Measurements from ENCODE around the gene WDR11. TPM values are rescaled to one million over a fixed set of nuclear protein-coding genes. Genes with fewer than 3 reads are reported as not detected.

The WDR11 gene
- polyA plus RNA-seq: 10 to 100 TPM; 17.4 to 22.3 TPM

- peaks cover 0 to 4% of the 10 kb centered on the region in 2 donors for H3K4me1 ChIP-seq (ENCODE audit: control insufficient read depth in 2 of 2, insufficient read depth in 2 of 2, low read length in 1 of 2)
- H3K27me3 ChIP-seq (ENCODE audit: control insufficient read depth in 1 of 2, insufficient read depth in 2 of 2, low read length in 2 of 2): no peaks in the 10 kb centered on the region
- H3K9me3 ChIP-seq (ENCODE audit: control insufficient read depth in 2 of 2, insufficient read depth in 1 of 2, low read depth in 1 of 2, low read length in 1 of 2): no peaks in the 10 kb centered on the region
- peak within 1 kb of the TSS; percentile 69 to 93 for H3K27ac ChIP-seq (ENCODE audit: low read depth in 2 of 2, low read length in 1 of 2)
- H3K36me3 ChIP-seq (ENCODE audit: control insufficient read depth in 2 of 2, insufficient read depth in 2 of 2, low read length in 1 of 2): no peaks in the 10 kb centered on the region
- 3 to 4% methylated on average over 45 of the region's 45 CpGs for WGBS, 2 donors
- H3K4me3 ChIP-seq (ENCODE audit: low read depth in 1 of 2, low read length in 2 of 2): peak within 1 kb of the TSS; percentile 91 to 97
Observed at GRCh38 chr10:120850911-120851865, at the start of gene WDR11. WDR11 (plus strand) TSS chr10:120851362; CDS start chr10:120851421, 59 bp downstream.

- 46 to 51% methylated on average over 3 of the region's 3 CpGs for WGBS, 2 donors
- Histone ChIP-seq H3K4me1 (ENCODE audit: control insufficient read depth in 2 of 2, insufficient read depth in 2 of 2, low read length in 1 of 2) (no peaks in the 10 kb centered on the region), H3K4me3 (ENCODE audit: low read depth in 1 of 2, low read length in 2 of 2) (no peak overlapping the region), H3K9me3 (ENCODE audit: control insufficient read depth in 2 of 2, insufficient read depth in 1 of 2, low read depth in 1 of 2, low read length in 1 of 2) (no peaks in the 10 kb centered on the region), H3K36me3 (ENCODE audit: control insufficient read depth in 2 of 2, insufficient read depth in 2 of 2, low read length in 1 of 2) (no peaks in the 10 kb centered on the region), H3K27ac (ENCODE audit: low read depth in 2 of 2, low read length in 1 of 2) (no peak overlapping the region), H3K27me3 (ENCODE audit: control insufficient read depth in 1 of 2, insufficient read depth in 2 of 2, low read length in 2 of 2) (peaks cover 0 to 2% of the 10 kb centered on the region in 2 donors)
Observed at GRCh38 chr10:120802935-120803334, 48.2 kb upstream of the WDR11 start.

GRCh38 chr10:120803972-120804371 lies 47.2 kb upstream of the WDR11 start:
- no peaks in the 10 kb centered on the region for H3K9me3 ChIP-seq (ENCODE audit: control insufficient read depth in 2 of 2, insufficient read depth in 1 of 2, low read depth in 1 of 2, low read length in 1 of 2)
- H3K27ac ChIP-seq (ENCODE audit: low read depth in 2 of 2, low read length in 1 of 2): no peak overlapping the region
- peaks cover 0 to 2% of the 10 kb centered on the region in 2 donors for H3K27me3 ChIP-seq (ENCODE audit: control insufficient read depth in 1 of 2, insufficient read depth in 2 of 2, low read length in 2 of 2)
- H3K4me3 ChIP-seq (ENCODE audit: low read depth in 1 of 2, low read length in 2 of 2): no peak overlapping the region
- no peaks in the 10 kb centered on the region for H3K4me1 ChIP-seq (ENCODE audit: control insufficient read depth in 2 of 2, insufficient read depth in 2 of 2, low read length in 1 of 2)
- WGBS, 2 donors: 81% methylated on average over 5 of the region's 5 CpGs
- no peaks in the 10 kb centered on the region for H3K36me3 ChIP-seq (ENCODE audit: control insufficient read depth in 2 of 2, insufficient read depth in 2 of 2, low read length in 1 of 2)

- H3K27me3 ChIP-seq (ENCODE audit: control insufficient read depth in 1 of 2, insufficient read depth in 2 of 2, low read length in 2 of 2): peaks cover 0 to 2% of the 10 kb centered on the region in 2 donors
- H3K27ac ChIP-seq (ENCODE audit: low read depth in 2 of 2, low read length in 1 of 2): no peak overlapping the region
- no peaks in the 10 kb centered on the region for H3K36me3 ChIP-seq (ENCODE audit: control insufficient read depth in 2 of 2, insufficient read depth in 2 of 2, low read length in 1 of 2)
- no peaks in the 10 kb centered on the region for H3K4me1 ChIP-seq (ENCODE audit: control insufficient read depth in 2 of 2, insufficient read depth in 2 of 2, low read length in 1 of 2)
- 82 to 83% methylated on average over 7 of the region's 7 CpGs for WGBS, 2 donors
- H3K9me3 ChIP-seq (ENCODE audit: control insufficient read depth in 2 of 2, insufficient read depth in 1 of 2, low read depth in 1 of 2, low read length in 1 of 2): no peaks in the 10 kb centered on the region
- H3K4me3 ChIP-seq (ENCODE audit: low read depth in 1 of 2, low read length in 2 of 2): no peak overlapping the region
Observed at GRCh38 chr10:120805014-120805812, 45.9 kb upstream of the WDR11 start.

GRCh38 chr10:120806081-120806480 lies 45.1 kb upstream of the WDR11 start:
- Histone ChIP-seq H3K27me3 (ENCODE audit: control insufficient read depth in 1 of 2, insufficient read depth in 2 of 2, low read length in 2 of 2) (peaks cover 0 to 2% of the 10 kb centered on the region in 2 donors), H3K9me3 (ENCODE audit: control insufficient read depth in 2 of 2, insufficient read depth in 1 of 2, low read depth in 1 of 2, low read length in 1 of 2) (no peaks in the 10 kb centered on the region), H3K36me3 (ENCODE audit: control insufficient read depth in 2 of 2, insufficient read depth in 2 of 2, low read length in 1 of 2) (no peaks in the 10 kb centered on the region), H3K4me1 (ENCODE audit: control insufficient read depth in 2 of 2, insufficient read depth in 2 of 2, low read length in 1 of 2) (no peaks in the 10 kb centered on the region), H3K4me3 (ENCODE audit: low read depth in 1 of 2, low read length in 2 of 2) (no peak overlapping the region), H3K27ac (ENCODE audit: low read depth in 2 of 2, low read length in 1 of 2) (no peak overlapping the region)
- WGBS, 2 donors: 88 to 96% methylated on average over 2 of the region's 2 CpGs

GRCh38 chr10:120810298-120810697 lies 40.9 kb upstream of the WDR11 start:
- 27 to 34% methylated on average over 2 of the region's 2 CpGs for WGBS, 2 donors

GRCh38 chr10:120813085-120813484 lies 38.1 kb upstream of the WDR11 start:
- no peak overlapping the region for H3K4me3 ChIP-seq (ENCODE audit: low read depth in 1 of 2, low read length in 2 of 2)
- WGBS, 2 donors: 55 to 62% methylated on average over 6 of the region's 6 CpGs
- H3K27ac ChIP-seq (ENCODE audit: low read depth in 2 of 2, low read length in 1 of 2): no peak overlapping the region
- no peaks in the 10 kb centered on the region for H3K36me3 ChIP-seq (ENCODE audit: control insufficient read depth in 2 of 2, insufficient read depth in 2 of 2, low read length in 1 of 2)
- peaks cover 0 to 2% of the 10 kb centered on the region in 2 donors for H3K27me3 ChIP-seq (ENCODE audit: control insufficient read depth in 1 of 2, insufficient read depth in 2 of 2, low read length in 2 of 2)
- no peaks in the 10 kb centered on the region for H3K4me1 ChIP-seq (ENCODE audit: control insufficient read depth in 2 of 2, insufficient read depth in 2 of 2, low read length in 1 of 2)
- H3K9me3 ChIP-seq (ENCODE audit: control insufficient read depth in 2 of 2, insufficient read depth in 1 of 2, low read depth in 1 of 2, low read length in 1 of 2): no peaks in the 10 kb centered on the region

More at GRCh38 chr10:120810298-120810697, 40.9 kb upstream of the WDR11 start:
- H3K4me3 ChIP-seq (ENCODE audit: low read depth in 1 of 2, low read length in 2 of 2): no peak overlapping the region
- no peaks in the 10 kb centered on the region for H3K4me1 ChIP-seq (ENCODE audit: control insufficient read depth in 2 of 2, insufficient read depth in 2 of 2, low read length in 1 of 2)
- peaks cover 0 to 2% of the 10 kb centered on the region in 2 donors for H3K27me3 ChIP-seq (ENCODE audit: control insufficient read depth in 1 of 2, insufficient read depth in 2 of 2, low read length in 2 of 2)
- H3K27ac ChIP-seq (ENCODE audit: low read depth in 2 of 2, low read length in 1 of 2): no peak overlapping the region
- no peaks in the 10 kb centered on the region for H3K9me3 ChIP-seq (ENCODE audit: control insufficient read depth in 2 of 2, insufficient read depth in 1 of 2, low read depth in 1 of 2, low read length in 1 of 2)
- no peaks in the 10 kb centered on the region for H3K36me3 ChIP-seq (ENCODE audit: control insufficient read depth in 2 of 2, insufficient read depth in 2 of 2, low read length in 1 of 2)

GRCh38 chr10:120818301-120818700 lies 32.9 kb upstream of the WDR11 start:
- Histone ChIP-seq H3K27ac (ENCODE audit: low read depth in 2 of 2, low read length in 1 of 2) (no peak overlapping the region), H3K27me3 (ENCODE audit: control insufficient read depth in 1 of 2, insufficient read depth in 2 of 2, low read length in 2 of 2) (no peaks in the 10 kb centered on the region), H3K4me1 (ENCODE audit: control insufficient read depth in 2 of 2, insufficient read depth in 2 of 2, low read length in 1 of 2) (no peaks in the 10 kb centered on the region), H3K9me3 (ENCODE audit: control insufficient read depth in 2 of 2, insufficient read depth in 1 of 2, low read depth in 1 of 2, low read length in 1 of 2) (no peaks in the 10 kb centered on the region), H3K36me3 (ENCODE audit: control insufficient read depth in 2 of 2, insufficient read depth in 2 of 2, low read length in 1 of 2) (no peaks in the 10 kb centered on the region), H3K4me3 (ENCODE audit: low read depth in 1 of 2, low read length in 2 of 2) (no peak overlapping the region)
- WGBS, 2 donors: 80 to 86% methylated on average over 4 of the region's 4 CpGs

GRCh38 chr10:120819366-120819765 lies 31.8 kb upstream of the WDR11 start:
- WGBS, 2 donors: 79 to 84% methylated on average over 6 of the region's 6 CpGs
- Histone ChIP-seq H3K4me1 (ENCODE audit: control insufficient read depth in 2 of 2, insufficient read depth in 2 of 2, low read length in 1 of 2) (no peaks in the 10 kb centered on the region), H3K9me3 (ENCODE audit: control insufficient read depth in 2 of 2, insufficient read depth in 1 of 2, low read depth in 1 of 2, low read length in 1 of 2) (no peaks in the 10 kb centered on the region), H3K27ac (ENCODE audit: low read depth in 2 of 2, low read length in 1 of 2) (no peak overlapping the region), H3K27me3 (ENCODE audit: control insufficient read depth in 1 of 2, insufficient read depth in 2 of 2, low read length in 2 of 2) (no peaks in the 10 kb centered on the region), H3K4me3 (ENCODE audit: low read depth in 1 of 2, low read length in 2 of 2) (no peak overlapping the region), H3K36me3 (ENCODE audit: control insufficient read depth in 2 of 2, insufficient read depth in 2 of 2, low read length in 1 of 2) (no peaks in the 10 kb centered on the region)
